Activated CD8-positive, alpha-beta memory T cell treated with anti-CD3 and anti-CD28 coated beads for 24 hours (primary cell): Measurements from ENCODE around the gene DENND2D.

Source experiments
- DNase-seq: peaks from one replicate; pipeline ENCODE4 v3.0.0-alpha.2; 2020

The DENND2D gene

GRCh38 chr1:111174070-111174469 lies 26.4 kb downstream of the DENND2D start:
- DNase-seq: no peak

DNA sequence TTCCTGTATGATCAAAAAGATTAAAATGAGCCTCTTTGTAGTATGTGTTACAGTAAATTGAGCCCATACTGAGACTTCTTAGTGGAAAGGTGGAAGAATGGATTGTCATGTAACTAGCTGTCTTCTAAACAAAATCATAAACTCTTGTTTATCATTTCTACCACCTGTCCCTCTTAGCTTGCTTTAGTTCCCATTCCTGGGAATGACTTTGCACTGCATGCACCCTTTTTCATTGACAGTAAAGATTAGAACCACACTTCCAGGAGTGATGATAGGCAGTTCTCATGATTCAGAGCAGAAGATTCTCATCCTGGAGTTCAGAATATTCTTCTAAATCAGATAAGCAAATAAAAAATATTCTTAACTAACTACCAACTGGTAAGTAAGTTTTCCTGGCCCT lies 28.0 kb downstream of the DENND2D start:
- DNase-seq: no peak

DNA sequence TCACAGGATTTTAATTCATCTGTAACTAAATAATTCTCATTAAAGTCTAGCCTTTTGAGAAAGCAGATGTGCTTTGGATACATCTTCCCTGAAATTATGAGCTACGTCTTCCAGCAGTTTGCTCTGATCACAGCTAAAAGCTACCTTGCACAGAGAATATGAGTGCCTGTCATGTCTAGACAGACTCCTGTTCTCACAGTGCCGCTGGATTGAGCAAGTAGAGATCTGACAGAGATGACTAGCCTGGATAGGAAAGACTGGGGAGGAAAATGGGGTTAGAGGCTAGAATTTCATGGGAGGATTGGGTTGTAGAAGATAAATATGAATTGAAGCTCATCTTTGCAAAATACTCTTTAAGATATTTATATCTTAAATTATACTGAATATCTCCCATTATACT lies 36.3 kb downstream of the DENND2D start:
- no peak for DNase-seq

DNA sequence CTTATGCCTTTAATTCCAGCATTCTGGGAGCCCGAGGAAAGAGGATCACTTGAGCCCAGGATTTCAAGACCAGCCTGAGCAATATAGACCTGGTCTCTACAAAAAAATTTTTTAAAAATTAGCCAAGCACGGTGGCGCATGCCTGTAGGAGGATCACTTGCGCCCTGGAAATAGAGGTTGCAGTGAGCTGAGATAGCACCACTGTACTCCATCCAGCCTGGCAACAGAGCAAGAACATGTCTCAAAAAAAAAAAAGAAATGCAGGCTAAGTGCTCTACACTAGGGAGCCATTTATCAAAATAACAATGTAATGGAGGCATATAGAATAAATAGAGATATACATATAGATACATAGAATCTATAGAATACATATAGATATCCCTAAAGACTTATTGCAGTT lies 37.1 kb downstream of the DENND2D start:
- DNase-seq: no peak

DNA sequence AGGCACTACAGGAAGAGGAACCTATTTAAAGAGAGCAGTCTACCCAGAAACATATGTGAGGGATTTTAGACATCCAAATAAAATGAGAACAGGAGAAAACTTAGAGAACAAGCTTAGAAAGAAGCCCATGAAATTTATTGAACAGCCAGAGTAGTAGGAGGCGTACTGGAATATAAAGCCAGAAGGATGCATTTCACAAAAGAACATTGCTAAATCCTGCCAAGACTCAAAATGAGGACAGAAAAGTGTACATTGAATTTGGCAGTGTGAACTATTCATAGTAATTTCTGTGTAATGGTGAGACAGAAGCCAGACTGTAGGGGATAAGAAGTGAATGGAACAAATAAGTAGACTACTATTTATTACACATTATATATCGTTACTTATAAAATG lies 38.0 kb downstream of the DENND2D start:
- no peak for DNase-seq

DNA sequence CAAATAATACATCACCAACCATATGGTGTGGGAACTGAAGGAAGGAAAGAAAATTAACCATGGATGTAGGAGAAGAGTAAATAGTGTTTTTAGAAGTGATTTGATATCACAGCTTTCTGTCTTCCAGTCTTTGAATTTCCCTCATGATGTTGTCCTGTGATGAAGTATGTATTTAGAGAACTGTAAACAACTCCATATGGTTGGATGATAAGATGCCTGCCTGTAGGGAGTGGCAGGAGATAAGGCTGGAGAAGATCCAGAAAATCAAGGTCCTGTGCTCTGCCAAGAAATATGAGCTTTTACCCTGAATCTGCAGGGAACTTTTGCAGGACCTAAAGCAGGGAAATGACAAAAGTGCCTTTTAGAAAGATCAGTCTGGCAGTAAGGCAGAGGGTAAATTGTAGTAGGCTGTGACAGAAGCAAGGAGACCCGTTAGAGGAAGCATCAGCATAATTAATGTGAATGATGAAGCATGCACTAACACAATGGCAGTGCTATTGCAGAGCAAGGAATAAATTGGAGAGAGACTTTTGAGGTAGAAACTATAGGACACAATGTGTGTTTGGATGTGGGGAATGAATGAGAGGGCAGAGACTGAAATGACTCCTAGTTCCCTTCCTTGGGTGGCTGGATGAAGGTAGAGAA lies 38.5 kb downstream of the DENND2D start:
- DNase-seq: no peak

DNA sequence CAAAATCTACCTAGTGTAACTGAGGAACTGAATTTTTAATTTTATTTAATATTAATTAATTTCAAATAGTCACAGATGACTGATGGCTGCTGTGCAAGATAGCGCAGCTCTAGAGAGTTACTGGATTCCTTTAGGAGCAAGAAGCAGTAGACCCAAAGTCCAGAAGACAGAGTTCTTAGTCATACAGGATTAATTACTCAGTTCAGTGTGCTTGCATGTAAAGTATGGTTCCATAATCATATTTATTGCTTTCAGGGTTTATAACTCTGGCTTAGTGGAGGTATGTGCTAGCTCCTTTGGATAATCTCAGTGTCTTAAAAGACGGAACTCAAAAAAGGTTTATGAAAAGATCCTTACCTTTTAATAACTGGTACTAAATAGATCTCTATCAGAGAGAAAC lies 43.0 kb downstream of the DENND2D start:
- DNase-seq: no peak

DNA sequence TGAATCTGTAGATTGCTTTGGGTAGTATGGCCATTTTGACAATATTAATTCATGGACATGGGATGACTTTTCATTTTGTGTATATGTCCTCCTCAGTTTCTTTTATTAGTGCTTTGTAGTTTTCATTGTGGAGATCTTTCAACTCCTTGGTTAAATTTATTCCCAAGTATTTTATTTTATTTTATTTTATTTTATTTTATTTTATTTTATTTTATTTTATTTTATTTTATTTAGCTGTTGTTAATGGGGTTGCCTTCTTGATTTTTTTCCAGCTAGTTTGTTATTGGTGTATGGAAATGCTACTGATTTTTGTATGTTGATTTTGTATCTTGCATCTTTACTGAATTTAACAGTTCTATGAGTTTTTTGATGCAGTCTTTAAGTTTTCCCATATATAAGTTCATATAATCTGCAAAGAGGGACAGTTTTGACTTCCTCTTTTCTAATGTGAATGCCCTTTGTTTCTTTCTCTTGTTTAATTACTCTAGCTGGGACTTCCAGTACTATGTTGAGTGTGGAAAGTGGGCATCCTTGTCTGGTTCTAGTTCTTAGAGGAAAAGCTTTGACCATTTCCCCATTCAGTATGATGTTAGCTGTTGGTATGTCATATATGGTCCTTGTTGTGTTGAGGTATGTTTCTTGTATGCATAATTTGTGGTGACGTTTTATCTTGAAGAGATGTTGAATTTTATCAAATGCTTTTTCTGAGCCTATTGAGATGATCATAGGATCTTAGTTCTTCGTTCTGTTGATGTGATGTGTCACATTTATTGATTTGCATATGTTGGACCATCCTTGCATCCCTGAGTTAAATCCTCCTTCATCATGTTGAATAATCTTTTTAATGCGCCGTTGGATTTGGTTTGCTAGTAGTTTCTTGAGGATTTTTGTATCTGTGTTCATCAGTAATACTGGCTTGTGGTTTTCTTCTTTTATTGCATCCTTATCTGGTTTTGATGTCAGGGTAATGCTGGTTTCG lies 46.1 kb downstream of the DENND2D start:
- DNase-seq: no peak

DNA sequence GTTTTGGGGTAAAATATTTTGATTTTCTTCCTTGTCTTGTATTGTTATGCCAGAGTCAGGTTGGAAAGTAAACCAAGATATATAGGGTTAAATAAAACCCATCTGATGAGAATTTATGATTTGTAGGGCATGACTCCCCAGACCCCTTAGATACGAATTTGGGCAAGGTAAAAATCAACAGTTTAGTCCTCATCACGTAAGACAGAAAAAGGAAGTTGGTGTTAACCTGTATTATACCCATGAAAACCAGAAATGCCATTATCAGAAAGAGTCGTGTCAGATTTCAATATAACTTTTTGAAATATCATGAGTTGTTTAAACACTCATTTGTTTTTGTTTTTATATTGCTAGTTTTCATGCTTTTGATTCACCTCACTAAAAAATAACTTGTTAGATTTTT lies 48.6 kb downstream of the DENND2D start:
- no peak for DNase-seq

DNA sequence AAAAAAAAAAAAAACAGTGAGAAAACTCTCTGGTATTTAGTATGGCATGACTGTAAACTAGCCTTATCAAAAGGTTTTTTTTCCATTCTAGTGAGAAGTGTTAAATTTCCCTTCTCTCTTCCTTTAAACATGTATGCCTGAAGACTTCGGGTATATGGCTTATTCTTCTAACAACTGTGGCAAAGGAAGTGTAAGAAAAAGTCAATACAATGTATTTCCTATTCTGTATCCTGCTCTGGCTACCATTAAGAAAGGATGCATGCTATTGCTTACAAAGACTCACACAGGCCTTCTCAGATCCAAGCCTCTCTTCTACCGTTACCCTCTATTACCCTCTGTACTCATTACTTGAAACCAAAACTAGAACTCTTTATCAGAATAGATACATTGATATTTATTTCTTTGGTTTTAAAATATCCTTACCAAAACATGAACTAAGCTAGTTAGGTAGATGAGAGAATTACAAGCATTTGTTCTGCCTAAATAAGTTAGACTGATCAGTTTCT lies 52.0 kb downstream of the DENND2D start:
- no peak for DNase-seq

GRCh38 chr1:111147948-111148347 lies 52.5 kb downstream of the DENND2D start:
- no peak for DNase-seq

- no peak for DNase-seq
Observed at GRCh38 chr1:111145963-111146768, 54.3 kb downstream of the DENND2D start.

DNA sequence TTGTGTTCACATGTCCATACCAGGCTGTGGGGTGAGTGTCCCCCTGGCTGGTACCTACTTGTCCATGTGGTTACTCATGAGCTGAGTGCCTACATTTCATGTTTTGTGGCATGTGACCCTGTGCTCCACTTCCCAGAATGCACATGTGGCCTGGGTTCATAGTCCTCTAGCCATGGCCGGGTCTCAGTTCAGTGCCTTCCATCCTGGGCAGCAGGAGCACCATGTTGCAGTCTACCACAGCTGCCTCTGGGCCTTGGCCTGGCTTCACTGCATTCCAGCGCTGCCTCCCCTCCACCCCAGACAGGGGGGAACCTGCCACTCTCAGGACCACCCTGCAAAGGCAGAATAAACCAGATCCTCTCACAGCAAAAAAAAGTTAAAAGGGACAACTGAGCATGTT lies 54.9 kb downstream of the DENND2D start:
- DNase-seq: no peak

DNA sequence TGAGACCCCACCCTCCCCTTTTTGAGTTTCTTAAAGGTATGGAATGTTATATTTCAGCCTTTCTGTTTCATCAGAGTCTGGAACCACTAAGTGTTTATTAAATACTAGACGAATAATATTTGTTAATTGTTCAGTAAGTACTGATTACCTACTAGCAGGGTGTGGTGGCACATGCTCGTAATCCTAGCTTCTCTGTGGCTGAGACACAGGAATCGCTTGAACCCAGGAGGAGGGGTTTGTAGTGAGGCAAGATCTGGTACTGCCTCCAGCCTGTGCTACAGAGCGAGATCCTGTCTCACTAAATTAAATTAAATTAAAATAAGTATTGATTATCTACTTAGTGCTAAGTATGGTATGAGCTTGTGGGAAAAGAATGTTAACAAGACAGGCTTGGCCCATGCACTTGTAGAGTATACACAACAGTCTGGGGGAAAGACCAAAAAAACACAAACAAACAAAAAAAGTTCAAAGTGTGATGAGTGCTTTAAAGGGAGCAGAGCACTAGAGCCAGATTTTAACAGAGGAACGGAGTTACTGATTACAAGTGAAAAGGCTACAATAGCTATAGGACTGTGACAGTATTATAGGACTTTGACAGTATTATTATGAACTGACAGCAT lies 58.0 kb downstream of the DENND2D start:
- no peak for DNase-seq

DNA sequence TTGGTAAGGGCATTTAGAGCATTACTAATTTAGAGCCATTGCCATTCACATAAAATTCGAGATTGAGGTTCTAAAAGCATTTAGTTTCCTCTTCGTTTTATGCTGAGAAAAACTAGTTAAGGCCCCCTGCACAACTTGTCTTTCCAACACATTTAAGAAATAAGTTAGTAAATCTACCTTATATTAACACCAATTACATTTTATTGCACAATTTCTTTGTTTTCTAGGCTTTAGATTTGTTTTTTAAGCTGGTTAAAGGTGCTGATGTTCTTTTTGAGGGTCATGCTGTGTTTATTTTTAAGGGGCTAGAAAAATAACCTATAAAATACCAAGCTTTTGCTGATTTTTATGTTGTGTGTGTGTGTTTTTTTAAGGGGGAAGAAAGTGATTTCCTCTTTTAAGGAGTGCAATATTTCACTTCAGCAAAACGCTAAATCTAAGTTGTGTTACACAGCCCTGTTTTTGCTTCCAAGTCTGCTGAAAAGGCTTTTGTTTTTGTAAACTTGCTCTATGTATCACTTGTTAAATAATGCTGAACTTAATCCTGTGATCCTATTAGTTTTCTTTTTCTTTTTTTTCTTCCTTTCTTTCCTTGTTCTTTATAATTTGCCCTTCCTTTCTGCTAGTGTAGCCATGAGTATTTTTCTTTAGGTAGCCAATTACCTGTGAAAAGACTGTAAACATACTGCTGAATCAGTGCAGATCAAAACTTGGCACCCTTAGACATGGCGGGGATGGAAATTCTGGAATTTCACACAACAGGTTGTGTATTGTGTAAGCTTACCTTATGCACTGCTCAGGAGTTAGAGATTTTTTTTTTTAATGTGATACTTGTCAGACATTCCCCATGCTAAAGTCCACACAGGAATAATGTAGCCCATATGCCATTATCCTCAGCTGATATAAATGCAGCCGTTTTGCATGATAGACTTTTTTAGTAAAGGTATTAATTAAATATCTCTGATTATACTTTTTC lies 58.9 kb downstream of the DENND2D start:
- no peak for DNase-seq

DNA sequence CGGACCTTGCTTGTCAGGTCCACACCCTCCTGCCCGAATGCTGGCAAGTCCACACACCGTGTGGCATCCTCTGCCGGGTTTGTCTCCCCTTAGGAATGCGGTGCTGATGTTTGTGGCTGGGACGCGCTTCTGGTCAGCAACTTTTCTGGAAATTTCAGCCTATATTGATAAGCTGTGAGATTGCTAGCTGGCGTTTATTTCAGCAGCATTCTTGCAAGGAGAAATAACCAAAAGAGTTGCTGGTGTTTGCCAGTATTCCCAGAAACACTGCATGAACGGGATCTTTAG lies 59.8 kb downstream of the DENND2D start:
- no peak for DNase-seq

- DNase-seq: peak; percentile 94
Observed at GRCh38 chr1:111139956-111140679, 60.3 kb downstream of the DENND2D start, which contains the start of the genes CEPT1 and DRAM2. TSS of gene CEPT1 (plus strand) at chr1:111140223. CDS start at chr1:111147715, 7,492 bp downstream. TSS of gene DRAM2 (minus strand) at chr1:111140093. CDS start at chr1:111131554, 8,539 bp downstream.

DNA sequence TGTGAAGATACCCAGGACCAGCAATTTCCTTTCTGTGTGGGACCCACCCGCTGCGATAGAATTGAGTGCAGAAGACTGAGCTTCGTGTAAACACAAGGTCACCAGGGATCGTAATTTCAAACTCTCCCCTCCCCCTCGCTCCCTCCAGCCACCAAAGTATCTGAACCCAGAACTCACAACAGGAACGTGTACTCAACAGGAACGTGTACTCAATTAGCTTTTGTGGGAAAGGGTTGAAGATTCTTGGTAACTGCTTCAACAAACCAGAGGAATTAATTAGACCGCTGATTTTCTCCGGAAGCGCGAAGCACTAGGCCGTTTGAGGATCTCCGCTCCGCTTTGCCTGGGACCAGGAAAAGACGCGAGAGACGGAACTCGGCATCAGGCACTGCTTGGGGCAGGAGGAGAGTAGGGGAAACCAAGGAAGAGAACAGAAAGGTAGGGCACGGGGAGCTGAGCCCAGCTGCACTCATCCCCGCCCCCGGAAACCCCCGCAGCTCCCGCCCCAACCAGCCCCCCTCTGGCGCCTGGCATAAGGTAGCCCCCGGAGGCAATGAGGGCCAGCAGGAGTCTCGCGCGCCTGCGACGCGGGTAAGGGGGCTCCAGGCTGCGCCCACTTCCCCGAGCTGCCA lies 61.0 kb downstream of the DENND2D start:
- DNase-seq: no peak
